GM21786 (cell line): ENCODE results near the gene GRIA4.
A peak's percentile ranks its signal among the peaks of the same experiment; 100 is the strongest.
"Not testable (repeated sequence)": the region's sequence is repeated elsewhere in the genome, so short reads cannot be mapped to it uniquely, and the experiment has no call there.

Source experiments
- ATAC-seq: cut with Tn5 transposase; IDR thresholded peaks from one replicate; pipeline ENCODE4 v1.9.1; 2021; ENCODE audit not compliant: unreplicated experiment

Gene GRIA4

GRCh38 chr11:105785850-105786249, 176.0 kb downstream of the GRIA4 start:
- ATAC-seq = not testable (repeated sequence)

DNA sequence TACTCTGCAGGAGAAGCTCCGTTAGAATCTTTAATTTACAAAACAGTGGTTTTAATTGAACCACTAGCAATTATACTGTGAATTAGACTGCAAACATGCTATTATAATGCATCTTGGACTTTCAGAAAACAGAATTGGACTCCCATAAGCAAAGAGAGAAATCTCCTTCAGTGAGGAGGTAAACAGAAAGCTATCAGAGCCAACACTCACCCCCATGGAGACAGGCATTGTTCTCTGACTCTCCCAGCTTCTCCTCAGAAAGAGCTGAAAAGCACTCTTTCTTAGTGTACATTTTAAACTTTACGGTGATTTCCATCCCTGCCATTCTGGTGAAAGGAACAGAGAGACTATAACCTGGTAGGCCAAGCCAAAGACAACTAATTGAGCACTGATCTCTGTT, 176.9 kb downstream of the GRIA4 start:
- ATAC-seq = no peak

DNA sequence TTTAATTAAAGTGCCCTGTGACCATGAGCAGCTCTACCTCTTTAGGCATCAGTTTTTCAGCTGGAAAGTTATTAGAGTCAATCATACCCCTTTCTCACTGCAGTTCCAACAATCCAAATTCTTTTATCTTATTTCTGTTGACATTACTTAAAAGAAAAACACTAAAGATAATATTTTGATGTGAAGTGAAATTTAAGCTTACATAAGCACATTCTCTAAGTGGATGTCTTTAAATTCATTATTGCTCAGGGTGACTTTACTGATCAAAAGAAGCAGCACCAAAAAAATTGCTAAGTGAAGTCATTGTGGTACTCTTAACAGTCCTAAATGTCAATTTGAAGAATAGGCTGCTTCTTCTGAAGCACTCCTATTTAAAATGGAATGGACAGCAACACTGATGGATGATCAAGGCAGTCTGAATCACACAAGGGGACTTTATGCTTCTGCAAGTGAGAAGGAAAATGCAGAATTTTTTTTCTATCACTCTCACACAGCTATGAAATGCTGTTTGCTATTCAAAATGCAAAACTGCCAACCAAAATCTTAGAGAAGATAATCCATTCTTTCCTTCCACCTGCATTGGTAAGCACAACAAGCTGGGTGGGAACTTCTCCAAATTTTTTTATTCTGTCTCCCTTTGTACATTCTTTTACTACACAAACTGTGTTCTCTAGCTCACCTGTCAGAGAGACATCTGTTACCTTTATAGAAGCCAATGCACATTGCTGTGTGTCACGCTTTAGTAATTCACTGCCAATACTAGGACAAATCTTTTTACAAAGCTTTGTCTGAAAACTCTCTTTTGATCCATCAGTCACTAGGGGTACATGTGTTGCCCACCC, 179.9 kb downstream of the GRIA4 start:
- ATAC-seq = no peak

DNA sequence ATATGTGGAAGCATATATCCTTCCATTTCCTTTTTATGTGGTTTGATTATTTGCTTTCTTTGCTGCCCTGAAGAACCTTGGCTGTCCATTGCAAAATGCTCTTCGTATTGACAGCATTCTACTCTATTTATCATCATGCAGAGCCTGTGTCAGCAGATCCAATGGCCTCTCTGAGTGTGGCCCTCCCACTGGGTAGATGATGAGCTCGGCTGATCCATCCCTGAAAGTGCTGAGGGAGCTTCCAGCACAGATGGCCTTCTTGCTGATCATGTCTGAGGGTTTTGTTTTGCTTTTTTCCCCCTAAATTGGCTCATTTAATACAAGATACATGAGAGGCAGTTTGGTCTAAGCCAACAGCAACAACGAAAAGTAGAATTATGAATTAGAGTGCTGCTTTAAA, 181.0 kb downstream of the GRIA4 start:
- ATAC-seq = no peak

DNA sequence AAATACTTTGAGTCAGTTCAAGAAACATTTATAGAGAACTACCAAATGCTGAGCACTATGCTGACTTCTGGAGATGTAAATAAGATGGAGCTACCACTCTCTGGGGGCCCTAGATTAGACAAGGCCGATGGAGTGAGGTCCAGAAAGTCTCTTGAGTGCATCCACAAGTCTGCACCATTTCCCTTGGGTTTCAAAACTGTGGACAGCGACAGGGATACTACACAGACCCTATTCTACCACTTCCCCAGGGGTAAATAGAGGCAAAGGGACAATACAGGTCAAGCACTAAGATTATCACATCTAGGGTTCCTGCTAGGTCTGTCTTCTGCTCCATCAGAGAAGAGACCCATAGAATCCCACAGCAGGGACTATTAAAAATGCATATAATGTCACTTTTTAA, 183.2 kb downstream of the GRIA4 start:
- no peak for ATAC-seq

DNA sequence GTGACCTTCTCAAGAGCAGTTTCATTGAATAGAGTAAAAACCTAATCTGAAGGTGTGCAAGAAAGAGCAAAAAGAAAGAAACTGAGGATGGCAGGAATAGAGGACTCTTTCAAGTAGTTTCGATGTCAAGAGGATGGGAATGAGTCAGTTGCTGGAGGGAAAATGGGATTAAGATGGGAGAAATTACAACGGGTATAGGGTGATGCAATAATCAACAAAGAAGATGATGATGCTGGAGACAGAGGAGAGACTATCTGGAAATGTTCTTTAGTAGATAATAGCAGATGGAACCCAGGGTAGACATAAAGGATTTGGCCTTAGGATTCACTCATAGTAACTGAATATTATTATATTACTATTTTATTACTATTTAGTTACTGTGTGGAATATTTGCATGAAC, 189.4 kb downstream of the GRIA4 start:
- no peak for ATAC-seq

GRCh38 chr11:105799728-105800462, 190.0 kb downstream of the GRIA4 start:
- ATAC-seq = no peak

DNA sequence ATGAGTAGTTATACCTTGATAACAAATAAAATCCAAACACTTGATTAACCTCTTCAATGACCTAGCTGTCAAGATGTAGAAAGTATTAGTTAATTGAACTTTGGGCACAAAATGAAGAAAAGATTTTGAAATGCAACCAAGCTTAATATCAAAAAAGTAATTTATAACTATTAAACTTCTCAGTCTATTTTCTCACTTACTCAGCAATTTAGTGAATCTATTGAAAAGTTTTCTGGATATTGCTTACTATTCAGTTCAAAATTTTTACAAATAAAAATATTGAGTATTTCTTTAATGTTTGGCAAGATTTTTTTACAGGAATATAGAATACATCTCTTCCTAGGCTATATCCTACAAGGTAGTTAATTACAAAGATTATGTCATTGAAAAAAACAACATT, 192.5 kb downstream of the GRIA4 start:
- ATAC-seq = no peak

GRCh38 chr11:105811242-105811641, 201.4 kb downstream of the GRIA4 start:
- ATAC-seq = no peak

- no peak for ATAC-seq
Observed at GRCh38 chr11:105821372-105821771, 211.5 kb downstream of the GRIA4 start.

GRCh38 chr11:105821781-105822180, 211.9 kb downstream of the GRIA4 start:
- no peak for ATAC-seq

- no peak for ATAC-seq
Observed at GRCh38 chr11:105823495-105824033, 213.7 kb downstream of the GRIA4 start.

GRCh38 chr11:105824457-105825013, 214.7 kb downstream of the GRIA4 start:
- no peak for ATAC-seq

- ATAC-seq = no peak
Observed at GRCh38 chr11:105825141-105825540, 215.3 kb downstream of the GRIA4 start.

- no peak for ATAC-seq
Observed at GRCh38 chr11:105827906-105828305, 218.0 kb downstream of the GRIA4 start.

GRCh38 chr11:105829084-105829483, 219.2 kb downstream of the GRIA4 start:
- peak; percentile 98 for ATAC-seq

DNA sequence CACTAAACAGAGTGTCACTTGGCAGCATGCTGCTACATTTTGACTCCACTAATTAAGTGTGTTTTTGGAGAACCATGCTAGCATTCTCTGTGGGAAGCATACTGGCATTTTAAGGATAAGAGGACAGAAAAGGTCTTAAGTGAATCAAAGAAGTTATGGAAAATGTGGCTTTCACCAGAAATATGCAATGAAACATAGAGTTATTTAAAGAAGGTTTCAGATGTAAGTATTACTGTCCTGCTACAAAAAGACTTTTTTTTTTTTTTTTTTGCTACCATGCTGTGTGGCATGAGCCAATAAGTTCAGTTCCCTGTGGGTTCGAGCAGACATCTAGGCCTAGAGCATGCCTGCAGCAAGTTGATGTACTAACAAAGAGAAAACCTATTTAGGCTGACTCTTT, 224.6 kb downstream of the GRIA4 start:
- no peak for ATAC-seq

- ATAC-seq = peak; percentile 47
Observed at GRCh38 chr11:105838668-105839384, 229.0 kb downstream of the GRIA4 start.

DNA sequence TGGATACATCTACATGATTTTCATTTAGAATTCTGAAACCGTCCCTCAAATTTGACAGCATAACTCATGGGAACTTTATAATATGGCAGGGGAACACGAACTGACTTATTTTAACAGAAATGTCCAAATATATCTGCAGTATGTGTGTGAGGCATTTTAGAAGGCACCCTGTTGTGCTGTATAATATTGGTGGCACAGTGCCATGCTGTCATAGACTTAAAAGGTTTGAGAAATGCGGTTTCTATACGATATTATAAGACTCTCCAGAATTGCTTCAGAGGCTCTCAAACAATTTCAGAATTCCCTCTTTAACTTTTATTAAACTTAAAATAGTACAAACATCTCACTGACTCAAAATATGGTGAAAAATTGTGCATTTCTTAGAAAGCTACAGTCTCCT, 230.5 kb downstream of the GRIA4 start:
- ATAC-seq = no peak

- no peak for ATAC-seq
Observed at GRCh38 chr11:105852403-105852802, 242.5 kb downstream of the GRIA4 start.

DNA sequence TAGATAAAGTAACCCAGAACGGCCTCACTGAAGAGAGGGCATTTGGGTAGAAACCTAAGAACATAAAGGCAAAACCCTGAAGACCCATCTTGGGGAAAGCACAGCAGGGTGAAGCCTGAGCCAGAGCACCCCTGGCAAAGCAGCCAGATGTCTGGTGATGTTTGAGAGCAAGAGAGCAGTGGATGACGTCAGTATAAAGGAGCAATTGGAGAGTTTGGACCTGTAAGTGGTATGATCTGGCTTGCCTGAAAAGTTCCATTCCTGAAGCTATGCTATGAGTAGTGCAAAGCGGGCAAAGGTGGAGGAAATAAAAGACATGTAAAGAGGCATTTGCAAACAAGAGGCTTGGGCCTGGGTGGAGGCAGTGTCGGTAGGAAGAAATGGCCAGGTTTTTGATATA, 244.4 kb downstream of the GRIA4 start:
- ATAC-seq = no peak
